OCI-LY1 (cell line): ENCODE measurements around the gene WDR59.

ENCODE experiments used
- H2AFZ ChIP-seq: fragments of 200-600 bp; sonication (generic), shearing (Covaris generic); 2 replicates; pipeline ENCODE4 v1.6.0; 2014; ENCODE audit warnings: antibody characterized with exemption, mild to moderate bottlenecking, low read length
- H3F3A ChIP-seq: fragments of 200-600 bp; sonication (generic), shearing (Covaris generic); 2 replicates; pipeline ENCODE4 v1.6.0; 2014; ENCODE audit warnings: mild to moderate bottlenecking, antibody characterized with exemption, low read length, moderate library complexity; ENCODE audit not compliant: insufficient read depth
- H3K27ac ChIP-seq: fragments of 200-600 bp; sonication (generic); 2 replicates; pipeline ENCODE4 v1.5.1; 2014; ENCODE audit warnings: low read length, mixed run types, mild to moderate bottlenecking, low read depth; ENCODE audit not compliant: poor library complexity, severe bottlenecking
- H3K27me3 ChIP-seq: fragments of 200-600 bp; sonication (generic); 2 replicates; pipeline ENCODE4 v1.6.0; 2014; ENCODE audit warnings: antibody characterized with exemption, mild to moderate bottlenecking, low read length, moderate library complexity; ENCODE audit not compliant: insufficient read depth
- H3K36me3 ChIP-seq: fragments of 200-600 bp; sonication (generic); 2 replicates; pipeline ENCODE4 v1.6.1; 2014; ENCODE audit warnings: mild to moderate bottlenecking, antibody characterized with exemption, low read length, moderate library complexity, mixed read lengths; ENCODE audit not compliant: insufficient read depth
- H3K4me1 ChIP-seq: fragments of 200-600 bp; sonication (generic); 2 replicates; pipeline ENCODE4 v1.5.1; 2014; ENCODE audit warnings: mild to moderate bottlenecking, low read length, moderate library complexity; ENCODE audit not compliant: insufficient read depth, severe bottlenecking
- H3K4me2 ChIP-seq: fragments of 200-600 bp; sonication (generic), shearing (Covaris generic); 2 replicates; pipeline ENCODE4 v1.6.1; 2014; ENCODE audit warnings: low read length
- H3K4me3 ChIP-seq: fragments of 200-600 bp; sonication (generic); 2 replicates; pipeline ENCODE4 v1.5.1; 2014; ENCODE audit warnings: low read length, low read depth, mild to moderate bottlenecking, mixed read lengths; ENCODE audit not compliant: poor library complexity, severe bottlenecking
- H3K79me2 ChIP-seq: fragments of 200-600 bp; shearing (Covaris generic); 2 replicates; pipeline ENCODE4 v1.6.1; 2016; ENCODE audit warnings: mixed run types, low read length, mixed read lengths; ENCODE audit not compliant: insufficient read depth
- H3K9ac ChIP-seq: fragments of 200-600 bp; sonication (generic), shearing (Covaris generic); 2 replicates; pipeline ENCODE4 v1.6.1; 2014; ENCODE audit warnings: mild to moderate bottlenecking, low read length, mixed read lengths
- H3K9me2 ChIP-seq: fragments of 200-600 bp; sonication (generic), shearing (Covaris generic); 2 replicates; pipeline ENCODE4 v1.6.1; 2014; ENCODE audit warnings: low read depth, mild to moderate bottlenecking, low read length, mixed read lengths
- H3K9me3 ChIP-seq: fragments of 200-600 bp; shearing (Covaris generic); 2 replicates; pipeline ENCODE4 v1.6.1; 2014; ENCODE audit warnings: low read length, mixed read lengths
- H4K20me1 ChIP-seq: fragments of 200-600 bp; sonication (generic), shearing (Covaris generic); 2 replicates; pipeline ENCODE4 v1.6.0; 2016; ENCODE audit warnings: mild to moderate bottlenecking, low read length; ENCODE audit not compliant: insufficient read depth
- EZH2 ChIP-seq: fragments of 200-600 bp; sonication (generic), shearing (Covaris generic); IDR thresholded peaks from 2 replicates; pipeline ENCODE4 v1.8.0; 2017; ENCODE audit warnings: borderline replicate concordance, mixed run types, mild to moderate bottlenecking, antibody characterized with exemption, low read length, moderate library complexity, mixed read lengths
- TF ChIP-seq, protein P1 (sequence below): fragments of 200-600 bp; sonication (generic), shearing (Covaris generic); IDR thresholded peaks from 2 replicates; pipeline ENCODE4 v1.5.1; 2017; ENCODE audit warnings: mild to moderate bottlenecking, antibody characterized with exemption, low read length, moderate library complexity, mixed read lengths

The WDR59 gene

DNA sequence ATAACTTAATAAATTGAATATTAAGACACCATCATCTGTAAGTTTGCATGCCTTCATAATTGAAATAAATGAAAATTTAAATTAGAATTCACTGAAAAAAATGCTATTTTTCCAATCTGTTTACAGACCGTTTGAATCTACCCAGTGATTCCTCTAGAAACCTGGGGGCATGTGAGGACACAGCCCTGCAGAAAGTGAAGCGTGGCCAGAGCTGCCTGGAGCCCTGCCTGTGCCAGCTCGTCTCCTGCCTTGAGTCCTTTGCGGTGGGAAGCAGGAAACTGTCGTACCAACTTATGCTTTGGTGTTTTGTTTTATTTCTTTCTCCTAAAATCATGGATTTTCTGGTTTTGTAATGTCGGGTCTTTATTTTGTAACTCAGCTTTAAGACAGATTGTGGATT, 142.5 kb downstream of the WDR59 start:
- Histone ChIP-seq H3K79me2 (no peaks in the 10 kb centered on the region), H3K9me2 (no peaks in the 10 kb centered on the region), H3K4me2 (no peak overlapping the region), H3K27me3 (peaks cover 4% of the 10 kb centered on the region; the same call in 1 of the 2 replicates), H3F3A (no peaks in the 10 kb centered on the region), H4K20me1 (no peaks in the 10 kb centered on the region), H2AFZ (no peak overlapping the region), H3K4me1 (no peaks in the 10 kb centered on the region), H3K36me3 (no peaks in the 10 kb centered on the region), H3K9ac (no peak overlapping the region), H3K27ac (no peak overlapping the region), H3K4me3 (no peak overlapping the region), H3K9me3 (no peaks in the 10 kb centered on the region)
- no peak for TF ChIP-seq EZH2
- TF ChIP-seq, protein P1, sequence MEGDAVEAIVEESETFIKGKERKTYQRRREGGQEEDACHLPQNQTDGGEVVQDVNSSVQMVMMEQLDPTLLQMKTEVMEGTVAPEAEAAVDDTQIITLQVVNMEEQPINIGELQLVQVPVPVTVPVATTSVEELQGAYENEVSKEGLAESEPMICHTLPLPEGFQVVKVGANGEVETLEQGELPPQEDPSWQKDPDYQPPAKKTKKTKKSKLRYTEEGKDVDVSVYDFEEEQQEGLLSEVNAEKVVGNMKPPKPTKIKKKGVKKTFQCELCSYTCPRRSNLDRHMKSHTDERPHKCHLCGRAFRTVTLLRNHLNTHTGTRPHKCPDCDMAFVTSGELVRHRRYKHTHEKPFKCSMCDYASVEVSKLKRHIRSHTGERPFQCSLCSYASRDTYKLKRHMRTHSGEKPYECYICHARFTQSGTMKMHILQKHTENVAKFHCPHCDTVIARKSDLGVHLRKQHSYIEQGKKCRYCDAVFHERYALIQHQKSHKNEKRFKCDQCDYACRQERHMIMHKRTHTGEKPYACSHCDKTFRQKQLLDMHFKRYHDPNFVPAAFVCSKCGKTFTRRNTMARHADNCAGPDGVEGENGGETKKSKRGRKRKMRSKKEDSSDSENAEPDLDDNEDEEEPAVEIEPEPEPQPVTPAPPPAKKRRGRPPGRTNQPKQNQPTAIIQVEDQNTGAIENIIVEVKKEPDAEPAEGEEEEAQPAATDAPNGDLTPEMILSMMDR = no peak

DNA sequence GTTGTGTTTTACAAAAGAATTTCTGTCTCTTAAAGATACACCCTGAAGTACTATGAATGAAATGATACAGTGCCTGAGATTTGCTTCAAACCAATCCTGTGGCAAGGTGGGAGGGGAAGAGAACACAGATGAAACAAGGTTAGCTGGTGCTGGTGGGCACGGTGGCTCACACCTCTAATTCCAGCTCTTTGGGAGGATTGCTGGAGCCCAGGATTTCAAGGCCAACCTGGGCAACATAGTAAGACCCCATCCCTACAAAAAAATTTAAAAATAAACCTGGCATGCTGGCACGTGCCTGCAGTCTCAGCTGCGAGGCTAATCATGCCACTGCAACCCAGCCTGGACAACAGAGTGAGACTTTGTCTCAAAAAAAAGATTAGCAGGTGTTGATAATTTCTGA, 143.0 kb downstream of the WDR59 start:
- H3K9me2 ChIP-seq = no peaks in the 10 kb centered on the region
- H3K4me3 ChIP-seq = no peak overlapping the region
- no peak overlapping the region for H3K9ac ChIP-seq
- H2AFZ ChIP-seq = no peak overlapping the region
- no peaks in the 10 kb centered on the region for H3K36me3 ChIP-seq
- H4K20me1 ChIP-seq = no peaks in the 10 kb centered on the region
- TF ChIP-seq EZH2 = no peak
- TF ChIP-seq, protein P1 = no peak
- no peak overlapping the region for H3K4me2 ChIP-seq
- H3K79me2 ChIP-seq = no peaks in the 10 kb centered on the region
- H3F3A ChIP-seq = no peaks in the 10 kb centered on the region
- H3K27ac ChIP-seq = no peak overlapping the region
- no peaks in the 10 kb centered on the region for H3K9me3 ChIP-seq
- H3K4me1 ChIP-seq = no peaks in the 10 kb centered on the region
- H3K27me3 ChIP-seq = peaks cover 4% of the 10 kb centered on the region; the same call in 1 of the 2 replicates

DNA sequence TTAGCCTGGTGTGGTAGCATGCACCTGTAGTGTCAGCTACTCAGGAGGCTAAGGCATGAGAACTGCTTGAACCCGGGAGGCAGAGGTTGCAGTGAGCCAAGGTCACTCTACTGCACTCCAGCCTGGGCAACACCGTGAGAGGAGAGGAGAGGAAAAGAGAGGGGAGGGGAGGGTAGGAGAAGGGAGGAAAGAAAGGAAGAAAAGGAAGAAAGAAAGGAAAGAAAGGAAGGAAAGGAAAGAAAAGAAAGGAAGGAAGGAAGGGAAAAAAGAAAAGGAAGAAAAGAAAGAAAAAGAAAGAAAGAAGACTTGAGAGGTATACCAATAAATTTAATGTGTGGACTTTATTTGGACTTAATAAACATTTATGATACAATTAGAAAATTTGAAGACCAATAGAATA, 143.5 kb downstream of the WDR59 start:
- Histone ChIP-seq H4K20me1 (no peaks in the 10 kb centered on the region), H3K79me2 (no peaks in the 10 kb centered on the region), H3F3A (no peaks in the 10 kb centered on the region), H3K27ac (no peak overlapping the region), H3K9ac (no peak overlapping the region), H3K9me3 (no peaks in the 10 kb centered on the region), H3K27me3 (peaks cover 4% of the 10 kb centered on the region; the same call in 1 of the 2 replicates), H3K4me2 (no peak overlapping the region), H2AFZ (no peak overlapping the region), H3K4me1 (no peaks in the 10 kb centered on the region), H3K4me3 (no peak overlapping the region), H3K9me2 (no peaks in the 10 kb centered on the region), H3K36me3 (no peaks in the 10 kb centered on the region)
- TF ChIP-seq EZH2 = no peak

DNA sequence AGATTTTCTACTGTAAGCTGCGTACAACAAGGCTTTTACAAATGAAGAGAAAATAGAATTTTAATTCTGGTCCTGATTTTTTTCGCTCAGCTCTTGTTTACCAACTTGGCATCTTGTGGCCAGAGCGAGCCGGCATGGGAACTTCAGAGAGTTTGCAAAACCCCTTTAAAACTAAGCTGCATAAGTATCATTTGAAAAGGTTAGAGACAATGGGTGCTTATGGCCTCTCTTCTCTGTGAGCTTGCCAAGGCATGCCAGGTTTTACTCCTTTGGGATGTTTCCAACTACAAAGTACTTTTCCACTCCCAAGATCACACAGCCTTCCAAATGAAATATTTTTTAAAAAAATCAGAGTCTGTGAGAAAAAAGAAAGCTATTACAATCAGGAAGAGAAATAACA, 147.9 kb downstream of the WDR59 start:
- Histone ChIP-seq H3K27me3 (peaks cover 4% of the 10 kb centered on the region; the same call in 1 of the 2 replicates), H3K9ac (no peak overlapping the region), H3K9me3 (no peaks in the 10 kb centered on the region), H3K4me1 (no peaks in the 10 kb centered on the region), H3K36me3 (no peaks in the 10 kb centered on the region), H3K4me2 (no peak overlapping the region), H2AFZ (no peak overlapping the region), H4K20me1 (no peaks in the 10 kb centered on the region), H3F3A (no peaks in the 10 kb centered on the region), H3K4me3 (no peak overlapping the region), H3K27ac (no peak overlapping the region), H3K79me2 (no peaks in the 10 kb centered on the region), H3K9me2 (no peaks in the 10 kb centered on the region)
- TF ChIP-seq, protein P1 = no peak
- no peak for TF ChIP-seq EZH2
